HG03432 (cell line): Measurements from ENCODE around the gene FAM174B.
"Not testable (repeated sequence)": the region's sequence is repeated elsewhere in the genome, so short reads cannot be mapped to it uniquely, and the experiment has no call there.

ENCODE experiments used
- ATAC-seq: cut with Tn5 transposase; IDR thresholded peaks from one replicate; pipeline ENCODE4 v1.9.1; 2021; ENCODE audit warnings: mild to moderate bottlenecking, moderate library complexity; ENCODE audit not compliant: unreplicated experiment

The FAM174B gene

GRCh38 chr15:92619145-92620101 is 36.2 kb downstream of the FAM174B start:
- ATAC-seq = no peak

- ATAC-seq = no peak
These were observed 37.7 kb downstream of the FAM174B start for GRCh38 chr15:92617549-92618520.

- ATAC-seq = no peak
These were observed 38.7 kb downstream of the FAM174B start for GRCh38 chr15:92616621-92617548.

GRCh38 chr15:92614791-92615785 is 40.5 kb downstream of the FAM174B start:
- ATAC-seq = no peak

GRCh38 chr15:92614301-92614700 is 41.3 kb downstream of the FAM174B start:
- no peak for ATAC-seq

GRCh38 chr15:92613841-92614240 is 41.7 kb downstream of the FAM174B start:
- no peak for ATAC-seq

- no peak for ATAC-seq
These were observed 42.7 kb downstream of the FAM174B start for GRCh38 chr15:92612891-92613290.

GRCh38 chr15:92611995-92612745 is 43.4 kb downstream of the FAM174B start:
- no peak for ATAC-seq

- ATAC-seq = no peak
These were observed 44.4 kb downstream of the FAM174B start for GRCh38 chr15:92611150-92611549.

- no peak for ATAC-seq
These were observed 45.5 kb downstream of the FAM174B start for GRCh38 chr15:92610101-92610520.

- ATAC-seq = no peak
These were observed 46.5 kb downstream of the FAM174B start for GRCh38 chr15:92608866-92609700.

- ATAC-seq = not testable (repeated sequence)
These were observed 48.8 kb downstream of the FAM174B start for GRCh38 chr15:92606836-92607150.

GRCh38 chr15:92606126-92606835 is 49.3 kb downstream of the FAM174B start:
- no peak for ATAC-seq

- no peak for ATAC-seq
These were observed 50.2 kb downstream of the FAM174B start for GRCh38 chr15:92605225-92605944.

- no peak for ATAC-seq
These were observed 51.7 kb downstream of the FAM174B start for GRCh38 chr15:92603743-92604470.

GRCh38 chr15:92603278-92603677 is 52.3 kb downstream of the FAM174B start:
- ATAC-seq = no peak
